ENCODE measurements around the gene PRIM1.

DNA sequence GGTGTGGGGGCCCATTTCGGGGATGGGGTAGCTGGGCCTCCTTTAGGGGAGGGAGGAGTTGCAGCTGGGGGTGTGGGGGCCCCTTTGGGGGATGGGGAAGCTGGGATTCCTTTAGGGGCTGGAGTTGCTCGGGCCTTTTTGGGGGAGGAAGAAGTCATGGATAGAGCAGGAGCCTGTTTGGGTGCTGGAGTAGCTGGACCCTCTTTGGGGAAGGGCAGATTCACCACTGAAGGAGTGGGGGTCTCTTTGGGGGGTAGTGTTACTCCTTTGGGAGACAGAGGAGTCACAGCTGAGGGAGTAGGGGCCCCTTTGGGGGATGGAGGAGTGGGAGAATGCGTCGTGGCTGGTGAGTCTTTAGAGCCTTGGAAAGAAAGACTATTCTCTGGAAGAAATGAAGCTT, 33.5 kb downstream of the PRIM1 start:
- TF ChIP-seq, protein P1, sequence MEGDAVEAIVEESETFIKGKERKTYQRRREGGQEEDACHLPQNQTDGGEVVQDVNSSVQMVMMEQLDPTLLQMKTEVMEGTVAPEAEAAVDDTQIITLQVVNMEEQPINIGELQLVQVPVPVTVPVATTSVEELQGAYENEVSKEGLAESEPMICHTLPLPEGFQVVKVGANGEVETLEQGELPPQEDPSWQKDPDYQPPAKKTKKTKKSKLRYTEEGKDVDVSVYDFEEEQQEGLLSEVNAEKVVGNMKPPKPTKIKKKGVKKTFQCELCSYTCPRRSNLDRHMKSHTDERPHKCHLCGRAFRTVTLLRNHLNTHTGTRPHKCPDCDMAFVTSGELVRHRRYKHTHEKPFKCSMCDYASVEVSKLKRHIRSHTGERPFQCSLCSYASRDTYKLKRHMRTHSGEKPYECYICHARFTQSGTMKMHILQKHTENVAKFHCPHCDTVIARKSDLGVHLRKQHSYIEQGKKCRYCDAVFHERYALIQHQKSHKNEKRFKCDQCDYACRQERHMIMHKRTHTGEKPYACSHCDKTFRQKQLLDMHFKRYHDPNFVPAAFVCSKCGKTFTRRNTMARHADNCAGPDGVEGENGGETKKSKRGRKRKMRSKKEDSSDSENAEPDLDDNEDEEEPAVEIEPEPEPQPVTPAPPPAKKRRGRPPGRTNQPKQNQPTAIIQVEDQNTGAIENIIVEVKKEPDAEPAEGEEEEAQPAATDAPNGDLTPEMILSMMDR (IDR thresholded peaks at IDR 0.05), result no peak
- no peak for TF ChIP-seq POLR2A (IDR thresholded peaks at IDR 0.05)

Measured in esophagus squamous epithelium (tissue), 4 donors.